ENCODE data around the gene FOSL2. TPM values are rescaled to one million over a fixed set of nuclear protein-coding genes. Genes with fewer than 3 reads are reported as not detected.

The FOSL2 gene
- total RNA-seq, 1 experiment from 2014 or later = 4.0 TPM

GRCh38 chr2:28439127-28439526 is 46.5 kb downstream of the FOSL2 start (continued):
- TF ChIP-seq, protein P1, sequence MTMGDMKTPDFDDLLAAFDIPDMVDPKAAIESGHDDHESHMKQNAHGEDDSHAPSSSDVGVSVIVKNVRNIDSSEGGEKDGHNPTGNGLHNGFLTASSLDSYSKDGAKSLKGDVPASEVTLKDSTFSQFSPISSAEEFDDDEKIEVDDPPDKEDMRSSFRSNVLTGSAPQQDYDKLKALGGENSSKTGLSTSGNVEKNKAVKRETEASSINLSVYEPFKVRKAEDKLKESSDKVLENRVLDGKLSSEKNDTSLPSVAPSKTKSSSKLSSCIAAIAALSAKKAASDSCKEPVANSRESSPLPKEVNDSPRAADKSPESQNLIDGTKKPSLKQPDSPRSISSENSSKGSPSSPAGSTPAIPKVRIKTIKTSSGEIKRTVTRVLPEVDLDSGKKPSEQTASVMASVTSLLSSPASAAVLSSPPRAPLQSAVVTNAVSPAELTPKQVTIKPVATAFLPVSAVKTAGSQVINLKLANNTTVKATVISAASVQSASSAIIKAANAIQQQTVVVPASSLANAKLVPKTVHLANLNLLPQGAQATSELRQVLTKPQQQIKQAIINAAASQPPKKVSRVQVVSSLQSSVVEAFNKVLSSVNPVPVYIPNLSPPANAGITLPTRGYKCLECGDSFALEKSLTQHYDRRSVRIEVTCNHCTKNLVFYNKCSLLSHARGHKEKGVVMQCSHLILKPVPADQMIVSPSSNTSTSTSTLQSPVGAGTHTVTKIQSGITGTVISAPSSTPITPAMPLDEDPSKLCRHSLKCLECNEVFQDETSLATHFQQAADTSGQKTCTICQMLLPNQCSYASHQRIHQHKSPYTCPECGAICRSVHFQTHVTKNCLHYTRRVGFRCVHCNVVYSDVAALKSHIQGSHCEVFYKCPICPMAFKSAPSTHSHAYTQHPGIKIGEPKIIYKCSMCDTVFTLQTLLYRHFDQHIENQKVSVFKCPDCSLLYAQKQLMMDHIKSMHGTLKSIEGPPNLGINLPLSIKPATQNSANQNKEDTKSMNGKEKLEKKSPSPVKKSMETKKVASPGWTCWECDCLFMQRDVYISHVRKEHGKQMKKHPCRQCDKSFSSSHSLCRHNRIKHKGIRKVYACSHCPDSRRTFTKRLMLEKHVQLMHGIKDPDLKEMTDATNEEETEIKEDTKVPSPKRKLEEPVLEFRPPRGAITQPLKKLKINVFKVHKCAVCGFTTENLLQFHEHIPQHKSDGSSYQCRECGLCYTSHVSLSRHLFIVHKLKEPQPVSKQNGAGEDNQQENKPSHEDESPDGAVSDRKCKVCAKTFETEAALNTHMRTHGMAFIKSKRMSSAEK (CRISPR knock-in tag; IDR thresholded peaks at IDR 0.05; ENCODE audit: borderline replicate concordance) = no peak
- TF ChIP-seq GTF2I (CRISPR knock-in tag; conservative IDR thresholded peaks at IDR 0.05) = no peak
- TF ChIP-seq ZNF512 (CRISPR knock-in tag; IDR thresholded peaks at IDR 0.05; ENCODE audit: borderline replicate concordance) = no peak

DNA sequence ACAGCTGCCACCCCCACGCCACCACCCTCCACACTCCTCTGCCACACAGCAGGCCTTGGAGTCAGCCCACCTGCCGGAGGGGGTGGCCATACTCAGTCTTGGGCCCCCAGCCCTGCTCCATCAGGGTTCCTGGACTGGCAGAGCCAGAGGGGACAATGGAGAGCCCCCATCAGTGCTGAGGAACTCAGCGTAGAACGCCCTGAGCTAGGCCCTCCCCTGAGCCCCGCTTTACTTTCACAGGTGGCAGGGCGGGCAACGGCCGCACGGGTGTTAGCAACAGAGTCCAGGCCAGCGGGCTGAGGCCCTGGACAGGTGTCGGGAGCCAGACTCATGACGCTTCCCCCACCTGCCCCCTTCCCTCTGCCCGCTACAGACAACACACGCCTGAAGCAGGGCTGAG is 47.1 kb downstream of the FOSL2 start:
- Mint-ChIP-seq H3K4me1 (no peaks in the 10 kb centered on the region), H3K9me3 (peaks cover 11% of the 10 kb centered on the region), H3K27ac (no peak overlapping the region), H3K36me3 (no peaks in the 10 kb centered on the region), H3K27me3 (ENCODE audit: low read depth) (no peaks in the 10 kb centered on the region), H3K4me3 (no peak overlapping the region)
- ATAC-seq (no peak), DNase-seq (ENCODE audit: low spot score) (no peak)
- TF ChIP-seq ZNF512 (CRISPR knock-in tag; IDR thresholded peaks at IDR 0.05; ENCODE audit: borderline replicate concordance) (no peak), GRHL2 (CRISPR knock-in tag; IDR thresholded peaks at IDR 0.05; ENCODE audit: insufficient replicate concordance, severe bottlenecking) (no peak), FOXK1 (CRISPR knock-in tag; IDR thresholded peaks at IDR 0.05) (no peak), NR1H2 (CRISPR knock-in tag; IDR thresholded peaks at IDR 0.05) (no peak), HMGA2 (CRISPR knock-in tag; IDR thresholded peaks at IDR 0.05) (no peak), ZMAT4 (CRISPR knock-in tag; IDR thresholded peaks at IDR 0.05) (no peak)
- TF ChIP-seq, protein P2, sequence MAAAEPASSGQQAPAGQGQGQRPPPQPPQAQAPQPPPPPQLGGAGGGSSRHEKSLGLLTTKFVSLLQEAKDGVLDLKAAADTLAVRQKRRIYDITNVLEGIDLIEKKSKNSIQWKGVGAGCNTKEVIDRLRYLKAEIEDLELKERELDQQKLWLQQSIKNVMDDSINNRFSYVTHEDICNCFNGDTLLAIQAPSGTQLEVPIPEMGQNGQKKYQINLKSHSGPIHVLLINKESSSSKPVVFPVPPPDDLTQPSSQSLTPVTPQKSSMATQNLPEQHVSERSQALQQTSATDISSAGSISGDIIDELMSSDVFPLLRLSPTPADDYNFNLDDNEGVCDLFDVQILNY (CRISPR knock-in tag; IDR thresholded peaks at IDR 0.05) = no peak
- TF ChIP-seq, protein P3, sequence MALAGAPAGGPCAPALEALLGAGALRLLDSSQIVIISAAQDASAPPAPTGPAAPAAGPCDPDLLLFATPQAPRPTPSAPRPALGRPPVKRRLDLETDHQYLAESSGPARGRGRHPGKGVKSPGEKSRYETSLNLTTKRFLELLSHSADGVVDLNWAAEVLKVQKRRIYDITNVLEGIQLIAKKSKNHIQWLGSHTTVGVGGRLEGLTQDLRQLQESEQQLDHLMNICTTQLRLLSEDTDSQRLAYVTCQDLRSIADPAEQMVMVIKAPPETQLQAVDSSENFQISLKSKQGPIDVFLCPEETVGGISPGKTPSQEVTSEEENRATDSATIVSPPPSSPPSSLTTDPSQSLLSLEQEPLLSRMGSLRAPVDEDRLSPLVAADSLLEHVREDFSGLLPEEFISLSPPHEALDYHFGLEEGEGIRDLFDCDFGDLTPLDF (CRISPR knock-in tag; IDR thresholded peaks at IDR 0.05) = no peak
- ChIA-PET CTCF (interaction anchor here (0.6 kb wide), 1 partner anchor 50 kb away, joined by 3 read pairs; no protein-coding TSS in a partner anchor), POLR2A (no interaction called here)

- Mint-ChIP-seq H3K36me3 (no peaks in the 10 kb centered on the region), H3K4me1 (no peaks in the 10 kb centered on the region), H3K4me3 (no peak overlapping the region), H3K27me3 (ENCODE audit: low read depth) (peaks cover 4% of the 10 kb centered on the region; the same call in 1 of the 2 replicates), H3K9me3 (peaks cover 11% of the 10 kb centered on the region), H3K27ac (no peak overlapping the region)
- ChIA-PET POLR2A (no interaction called here), CTCF (interaction anchor here (0.6 kb wide), 1 partner anchor 15 kb away, joined by 3 read pairs; no protein-coding TSS in a partner anchor)
- TF ChIP-seq IRF2 (CRISPR knock-in tag; IDR thresholded peaks at IDR 0.05; ENCODE audit: borderline replicate concordance, low read depth) (no peak), GTF2I (CRISPR knock-in tag; conservative IDR thresholded peaks at IDR 0.05) (no peak), OVOL2 (CRISPR knock-in tag; IDR thresholded peaks at IDR 0.05; ENCODE audit: borderline replicate concordance) (no peak), PRRX2 (CRISPR knock-in tag; IDR thresholded peaks at IDR 0.05) (no peak), MAX (CRISPR knock-in tag; IDR thresholded peaks at IDR 0.05) (no peak), TP53 (CRISPR knock-in tag; IDR thresholded peaks at IDR 0.05) (no peak), NR1H2 (CRISPR knock-in tag; IDR thresholded peaks at IDR 0.05) (no peak), ATF1 (CRISPR knock-in tag; IDR thresholded peaks at IDR 0.05) (no peak), ESRRA (CRISPR knock-in tag; IDR thresholded peaks at IDR 0.05; ENCODE audit: borderline replicate concordance) (no peak), ATF6 (CRISPR knock-in tag; IDR thresholded peaks at IDR 0.05) (no peak)
- ATAC-seq = no peak
- no peak for DNase-seq (ENCODE audit: low spot score)
Measured at GRCh38 chr2:28442328-28442727, 49.7 kb downstream of the FOSL2 start.
